ENCODE results near the gene SSR1. TPM values are rescaled to one million over a fixed set of nuclear protein-coding genes. Genes with fewer than 3 reads are reported as not detected.

The SSR1 gene
- 89.1 and 182 TPM in 2 replicates for total RNA-seq

DNA sequence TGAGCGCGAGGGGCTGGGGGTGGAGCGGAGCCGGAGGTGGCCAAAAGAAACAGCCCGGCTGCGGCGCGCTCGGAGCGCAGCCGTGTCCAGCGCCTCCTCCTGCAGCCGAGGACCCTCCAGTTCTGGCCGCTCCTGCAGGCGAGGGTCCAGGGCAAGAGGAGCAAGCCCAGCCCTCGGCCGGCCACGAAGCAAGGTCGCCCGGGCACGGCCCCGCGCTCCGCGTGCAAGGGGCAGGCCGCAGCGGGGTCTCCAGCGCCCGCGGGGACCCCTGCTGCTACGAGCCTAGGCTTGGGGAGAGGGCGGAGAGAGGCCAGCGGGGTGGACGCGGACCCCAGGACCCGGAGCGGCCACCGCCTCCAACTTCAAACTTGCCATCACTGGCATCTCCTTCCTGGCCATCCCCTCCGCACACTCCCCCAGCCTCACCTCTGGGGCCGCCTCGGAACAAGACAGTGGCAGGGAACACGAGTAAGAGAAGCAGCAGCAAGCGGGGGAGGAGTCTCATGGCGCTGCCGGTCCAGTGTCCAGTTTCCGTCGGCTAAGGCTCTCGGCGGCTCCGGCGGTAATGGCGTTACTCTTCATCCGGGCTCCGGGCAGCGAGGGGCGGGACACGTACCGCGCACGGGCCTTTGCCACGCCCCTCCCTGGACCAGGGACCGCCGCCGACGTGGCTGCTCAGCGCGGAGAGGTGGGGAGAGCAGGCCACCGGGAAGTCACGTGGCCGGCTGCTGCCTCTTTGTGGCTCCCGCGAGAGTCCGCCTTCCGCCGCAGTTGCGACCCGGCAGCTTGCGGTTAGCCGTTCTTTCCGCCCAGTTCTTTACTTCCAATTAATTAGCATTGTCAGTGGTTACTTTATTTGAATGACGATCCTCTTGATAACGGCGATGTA, at the start of gene SSR1:
SSR1 (minus strand) TSS at position 584 of the 889 bp plus-strand sequence; CDS start at position 505, 79 bp downstream.

Other genes starting within 250 kb of the SSR1 start
- 9.6 and 17.8 TPM in 2 replicates for gene RREB1, start 205.2 kb downstream of the SSR1 start, total RNA-seq
- under 0.01 TPM in 2 replicates for gene CAGE1, start 76.5 kb upstream of the SSR1 start, total RNA-seq
- gene RIOK1, start 76.6 kb upstream of the SSR1 start, total RNA-seq: 15.2 and 27.8 TPM in 2 replicates
- gene DSP, start 228.5 kb upstream of the SSR1 start, total RNA-seq: 17.4 and 27.3 TPM in 2 replicates